HepG2 (cell line): ENCODE results near the gene CTRB2. TPM values are rescaled to one million over a fixed set of nuclear protein-coding genes. Genes with fewer than 3 reads are reported as not detected.

ENCODE experiments used
- ADNP ChIP-seq: sonication (generic); formaldehyde crosslinking; IDR thresholded peaks from 2 replicates; pipeline ENCODE4 v1.4.0; 2020; ENCODE audit warnings: missing genetic modification reagents
- ASH2L ChIP-seq: fragments of 300-600, 200-600 bp; sonication (generic); IDR thresholded peaks from 2 replicates; pipeline ENCODE4 v1.7.0; 2017; ENCODE audit warnings: low read depth, mild to moderate bottlenecking, moderate library complexity, mixed read lengths, low read length; ENCODE audit not compliant: insufficient read length
- BHLHE40 ChIP-seq: IDR thresholded peaks from 2 replicates; pipeline ENCODE4 v1.6.1; 2011; ENCODE audit warnings: low read length, improper control_type of control experiment
- GATAD1 ChIP-seq: IDR thresholded peaks from 2 replicates; pipeline ENCODE4 v1.6.1; 2016; ENCODE audit warnings: missing genetic modification reagents, missing compliant biosample characterization
- HNRNPH1 ChIP-seq: fragments of 200-400 bp; formaldehyde crosslinking; optimal IDR thresholded peaks from 2 replicates; pipeline ENCODE3; 2017; ENCODE audit warnings: mild to moderate bottlenecking, low read depth, low read length
- MTA3 ChIP-seq: sonication (generic); formaldehyde crosslinking; IDR thresholded peaks from 2 replicates; pipeline ENCODE4 v1.4.0; 2020; ENCODE audit warnings: missing genetic modification reagents
- NFYC ChIP-seq: IDR thresholded peaks from 2 replicates; pipeline ENCODE4 v1.6.1; 2016; ENCODE audit warnings: missing genetic modification reagents, missing compliant biosample characterization
- NKX3-1 ChIP-seq: sonication (generic); formaldehyde crosslinking; IDR thresholded peaks from 2 replicates; pipeline ENCODE4 v1.5.0; 2020; ENCODE audit warnings: missing genetic modification reagents
- NR3C1 ChIP-seq: sonication (generic); formaldehyde crosslinking; IDR thresholded peaks from 2 replicates; pipeline ENCODE4 v1.4.0; 2020; ENCODE audit warnings: missing genetic modification reagents
- PBX2 ChIP-seq: IDR thresholded peaks from 2 replicates; pipeline ENCODE4 v1.6.1; 2016; ENCODE audit warnings: control low read depth
- SOX13 ChIP-seq, 3 experiments: fragments of 450-650 bp in 1 of 3; sonication (generic) in 1 of 3; formaldehyde crosslinking in 1 of 3; IDR thresholded peaks in 2 of 3; conservative IDR thresholded peaks in 1 of 3; 2 replicates each; pipeline versions ENCODE4 v1.5.0 to v1.6.1; 2016 to 2020; ENCODE audit warnings: antibody characterized with exemption in 1 of 3, mild to moderate bottlenecking in 1 of 3, missing compliant biosample characterization in 1 of 3, missing genetic modification reagents in 1 of 3, moderate library complexity in 1 of 3
- SOX6 ChIP-seq, 2 experiments: fragments of 450-650 bp in 1 of 2; sonication (generic) in 1 of 2; formaldehyde crosslinking in 1 of 2; IDR thresholded peaks; 2 replicates each; pipeline versions ENCODE4 v1.4.0 to v1.6.1; 2017 to 2020; ENCODE audit warnings: antibody characterized with exemption in 1 of 2, mild to moderate bottlenecking in 1 of 2, missing genetic modification reagents in 1 of 2
- STAT5B ChIP-seq: sonication (generic); formaldehyde crosslinking; IDR thresholded peaks from 2 replicates; pipeline ENCODE4 v1.4.0; 2020; ENCODE audit warnings: missing genetic modification reagents
- ZBTB4 ChIP-seq: sonication (generic); formaldehyde crosslinking; IDR thresholded peaks from 2 replicates; pipeline ENCODE4 v1.4.0; 2020; ENCODE audit warnings: missing genetic modification reagents, mild to moderate bottlenecking, borderline replicate concordance
- ZMYM2 ChIP-seq: sonication (generic); formaldehyde crosslinking; IDR thresholded peaks from 2 replicates; pipeline ENCODE4 v1.8.0; 2022; ENCODE audit warnings: mild to moderate bottlenecking, missing genetic modification reagents
- ZNF329 ChIP-seq: sonication (generic); formaldehyde crosslinking; IDR thresholded peaks from 2 replicates; pipeline ENCODE4 v1.9.0; 2021; ENCODE audit warnings: low read depth, mild to moderate bottlenecking, missing genetic modification reagents
- ZNF550 ChIP-seq: sonication (generic); formaldehyde crosslinking; IDR thresholded peaks from 2 replicates; pipeline ENCODE4 v1.4.0; 2020; ENCODE audit warnings: mild to moderate bottlenecking, missing genetic modification reagents, borderline replicate concordance
- ZNF746 ChIP-seq: sonication (generic); formaldehyde crosslinking; IDR thresholded peaks from 2 replicates; pipeline ENCODE4 v1.8.0; 2022; ENCODE audit warnings: mild to moderate bottlenecking, missing genetic modification reagents
- polyA plus RNA-seq, 8 experiments: library from polyadenylated mRNA; depleted of rRNA in 3 of 8; stranded (reverse) in 7 of 8; unstranded in 1 of 8; fragments of >200 nt; fragmentation: Illumina TruSeq in 4 of 8; extraction: Trizol in 4 of 8; gene quantifications; 2 replicates each; pipeline versions ENCODE4 v1.2.1 to v1.2.3, GENCODE V29; 2011 to 2016; ENCODE audit warnings: low read depth in 4 of 8, missing spikeins in 1 of 8, mixed read lengths in 1 of 8; ENCODE audit not compliant: insufficient read depth in 1 of 8
- total RNA-seq, 5 experiments: library from RNA; depleted of rRNA; stranded (reverse); fragments of >200 nt; fragmentation: Illumina TruSeq; extraction: Trizol; gene quantifications; 2 replicates each; pipeline ENCODE4 v1.2.3, GENCODE V29; 2016; ENCODE audit warnings: low read depth in 1 of 5
- TF ChIP-seq, protein P1 (sequence below), 2 experiments: sonication (generic) in 1 of 2; formaldehyde crosslinking in 1 of 2; IDR thresholded peaks; 2 replicates each; pipeline versions ENCODE4 v1.5.1 to v1.6.1; 2011 to 2020; ENCODE audit warnings: borderline replicate concordance in 1 of 2, low read depth in 1 of 2, low read length in 1 of 2, mild to moderate bottlenecking in 1 of 2, missing genetic modification reagents in 1 of 2, moderate library complexity in 1 of 2

The CTRB2 gene
- total and polyA plus RNA-seq, 2 of the 13 experiments (the other 11 are each of a cell fraction or from before 2014, with no cell fraction given): 0.13 TPM; not detected in 1

DNA sequence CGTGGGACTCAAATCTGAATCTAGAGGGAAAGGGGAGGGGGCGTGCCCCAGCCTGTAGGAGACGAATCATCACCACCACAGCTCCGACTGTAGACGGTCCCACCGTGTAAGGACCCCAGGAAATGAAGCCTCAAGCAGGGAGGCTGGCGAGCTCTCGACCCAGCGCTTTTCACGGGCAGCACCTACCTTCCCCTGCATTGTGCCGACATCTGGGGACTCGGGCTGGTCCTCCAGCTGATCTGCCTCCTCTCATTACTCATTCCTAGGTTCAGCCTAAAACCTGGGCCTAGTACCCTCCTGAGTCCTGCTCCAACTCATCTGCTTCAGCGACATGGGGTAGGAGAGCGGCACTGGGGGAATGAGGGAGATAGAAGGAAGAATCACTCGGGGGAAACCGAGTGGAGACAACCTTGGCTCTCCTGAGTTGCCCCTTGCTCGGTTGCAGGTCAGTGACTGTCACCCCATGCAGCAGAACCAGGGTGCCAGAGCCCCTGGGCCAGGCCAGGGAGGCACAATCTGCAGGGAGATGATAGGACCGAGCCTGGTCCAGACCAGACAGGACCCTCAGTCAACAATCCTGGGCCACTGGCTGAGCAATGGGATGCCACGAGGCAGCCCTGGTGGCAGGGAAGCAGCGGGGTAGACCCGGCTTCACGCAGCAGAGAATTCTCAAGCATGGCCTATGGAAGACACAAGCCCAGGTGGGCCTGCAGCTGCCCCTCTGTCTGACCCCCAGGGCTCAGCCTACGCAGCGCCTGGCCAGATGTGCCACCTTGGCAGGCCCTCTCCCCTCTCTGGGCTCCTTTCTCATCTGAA, 45.3 kb upstream of the CTRB2 start (continued):
- TF ChIP-seq ASH2L (peak; percentile 26), BHLHE40 (no peak), ZNF329 (CRISPR knock-in tag) (no peak), SOX13 (IDR thresholded peaks at IDR 0.05) (no peak), SOX13 (CRISPR knock-in tag; conservative IDR thresholded peaks at IDR 0.05 in 1 of 2, IDR thresholded peaks at IDR 0.05 in 1 of 2) (no peak), STAT5B (CRISPR knock-in tag) (no peak), ZNF746 (CRISPR knock-in tag) (no peak), MTA3 (no peak), NFYC (CRISPR knock-in tag) (no peak), GATAD1 (CRISPR knock-in tag) (no peak), HNRNPH1 (no peak), NR3C1 (CRISPR knock-in tag) (no peak), ADNP (CRISPR knock-in tag) (no peak), NKX3-1 (CRISPR knock-in tag) (no peak), ZNF550 (0 out of 2 replicates have a peak, but pooled peaks have one; percentile 54), SOX6 (IDR thresholded peaks at IDR 0.05) (no peak), SOX6 (CRISPR knock-in tag; IDR thresholded peaks at IDR 0.05) (peak; percentile 30; the same call in 1 of the 2 replicates), ZMYM2 (CRISPR knock-in tag) (no peak), PBX2 (no peak), ZBTB4 (CRISPR knock-in tag) (no peak)
- TF ChIP-seq, protein P1, sequence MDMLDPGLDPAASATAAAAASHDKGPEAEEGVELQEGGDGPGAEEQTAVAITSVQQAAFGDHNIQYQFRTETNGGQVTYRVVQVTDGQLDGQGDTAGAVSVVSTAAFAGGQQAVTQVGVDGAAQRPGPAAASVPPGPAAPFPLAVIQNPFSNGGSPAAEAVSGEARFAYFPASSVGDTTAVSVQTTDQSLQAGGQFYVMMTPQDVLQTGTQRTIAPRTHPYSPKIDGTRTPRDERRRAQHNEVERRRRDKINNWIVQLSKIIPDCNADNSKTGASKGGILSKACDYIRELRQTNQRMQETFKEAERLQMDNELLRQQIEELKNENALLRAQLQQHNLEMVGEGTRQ (IDR thresholded peaks at IDR 0.05; ENCODE audit: low read depth, low read length): no peak
- TF ChIP-seq, protein P1 (CRISPR knock-in tag; IDR thresholded peaks at IDR 0.05; ENCODE audit: borderline replicate concordance): no peak
